HG02678 (cell line): ENCODE data around the gene KRT6B.
"Not testable (repeated sequence)": the region's sequence is repeated elsewhere in the genome, so short reads cannot be mapped to it uniquely, and the experiment has no call there.

Experiments used
- ATAC-seq: cut with Tn5 transposase; IDR thresholded peaks from one replicate; pipeline ENCODE4 v1.9.1; 2021; ENCODE audit warnings: mild to moderate bottlenecking, moderate library complexity; ENCODE audit not compliant: unreplicated experiment

Gene KRT6B

DNA sequence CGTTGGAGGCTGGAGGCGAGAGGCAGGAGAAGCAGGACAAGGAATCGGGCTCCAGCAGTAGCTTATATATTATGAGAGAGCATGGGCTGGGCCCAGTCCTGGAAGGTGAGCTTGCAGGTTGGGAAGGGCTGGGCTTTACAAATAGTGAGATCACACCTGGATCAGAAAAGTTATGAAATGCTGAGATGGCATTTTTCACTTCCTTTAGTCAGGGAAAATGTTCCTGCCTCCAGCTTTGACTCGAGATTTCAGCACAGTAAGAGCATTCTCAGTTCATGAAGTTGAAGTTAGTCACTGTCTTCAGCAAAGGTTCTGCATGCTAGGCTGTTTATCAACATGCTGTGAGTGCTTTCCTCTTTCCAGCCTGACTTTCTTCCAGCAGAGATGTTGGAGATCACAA is 21.8 kb upstream of the KRT6B start, which contains the start of gene KRT6C:
KRT6C (minus strand) TSS at position 38 of the 400 bp plus-strand sequence. CDS start 68 bp downstream, outside the sequence.
- ATAC-seq: no peak

- no peak for ATAC-seq
Observed at GRCh38 chr12:52469853-52470252, 17.9 kb upstream of the KRT6B start.

DNA sequence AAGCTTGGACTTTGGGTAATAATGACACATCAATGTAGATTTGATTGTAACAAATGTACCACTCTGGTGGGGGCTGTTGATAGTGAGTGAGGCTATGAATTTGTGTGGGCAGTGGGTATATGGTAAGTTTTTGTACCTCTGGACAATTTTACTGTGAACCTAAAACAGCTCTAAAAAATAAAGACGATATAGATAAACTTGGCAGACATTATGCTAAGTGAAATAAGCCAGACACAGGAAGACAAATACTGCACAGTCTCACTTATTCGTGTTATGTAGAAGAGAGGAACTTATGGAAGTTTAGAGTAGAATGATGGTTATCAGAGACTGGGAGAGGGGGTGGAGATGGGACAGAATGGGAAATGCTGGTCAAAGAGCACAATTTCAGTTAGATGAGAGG is 13.0 kb upstream of the KRT6B start:
- no peak for ATAC-seq

- no peak for ATAC-seq
Observed at GRCh38 chr12:52461693-52462092, 9.7 kb upstream of the KRT6B start.

GRCh38 chr12:52458861-52459260 is 6.9 kb upstream of the KRT6B start:
- ATAC-seq: no peak

GRCh38 chr12:52455821-52456220 is 3.9 kb upstream of the KRT6B start:
- no peak for ATAC-seq

DNA sequence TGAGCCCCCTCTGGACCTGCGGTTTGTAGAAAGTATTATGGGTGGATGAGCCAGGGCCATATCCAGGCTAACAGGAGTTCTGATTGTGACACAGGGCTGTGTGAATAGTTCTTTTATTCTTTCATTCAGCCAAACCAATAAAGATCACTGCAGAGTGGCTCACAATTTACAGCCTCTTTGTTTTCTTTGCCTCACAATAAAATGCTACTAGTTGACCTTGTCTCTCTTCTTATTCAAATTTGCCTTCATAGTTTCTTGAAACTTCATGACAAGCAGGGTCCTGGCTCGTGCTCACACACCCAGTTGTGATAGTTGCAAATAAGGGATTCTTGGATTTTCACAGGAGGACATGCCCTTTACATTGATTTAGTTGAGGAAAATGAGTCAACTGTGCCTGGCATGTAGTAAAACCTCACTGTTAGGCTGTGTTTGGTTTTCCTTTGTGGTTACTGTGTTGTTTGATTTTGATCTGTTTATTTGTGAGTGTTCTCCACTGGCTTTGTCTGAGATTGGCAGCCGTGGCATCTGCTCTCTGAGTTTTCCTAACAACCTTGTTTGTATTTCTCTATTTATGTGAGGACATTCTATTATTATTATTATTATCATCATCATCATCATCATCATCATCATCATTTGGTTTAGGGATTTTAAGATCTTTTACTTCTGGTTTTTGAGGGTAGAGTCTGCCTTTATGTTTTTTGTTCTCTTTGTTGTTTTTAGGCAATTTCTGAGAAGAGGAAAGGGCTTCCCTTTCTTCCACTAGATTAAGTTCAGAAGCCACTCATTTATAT is 2.7 kb upstream of the KRT6B start:
- no peak for ATAC-seq

- no peak for ATAC-seq
Observed at GRCh38 chr12:52448228-52448627, 3.7 kb downstream of the KRT6B start.

- not testable (repeated sequence) for ATAC-seq
Observed at GRCh38 chr12:52447196-52447595, 4.8 kb downstream of the KRT6B start.

- no peak for ATAC-seq
Observed at GRCh38 chr12:52446367-52447045, 5.4 kb downstream of the KRT6B start.

GRCh38 chr12:52445876-52446275 is 6.1 kb downstream of the KRT6B start:
- no peak for ATAC-seq

DNA sequence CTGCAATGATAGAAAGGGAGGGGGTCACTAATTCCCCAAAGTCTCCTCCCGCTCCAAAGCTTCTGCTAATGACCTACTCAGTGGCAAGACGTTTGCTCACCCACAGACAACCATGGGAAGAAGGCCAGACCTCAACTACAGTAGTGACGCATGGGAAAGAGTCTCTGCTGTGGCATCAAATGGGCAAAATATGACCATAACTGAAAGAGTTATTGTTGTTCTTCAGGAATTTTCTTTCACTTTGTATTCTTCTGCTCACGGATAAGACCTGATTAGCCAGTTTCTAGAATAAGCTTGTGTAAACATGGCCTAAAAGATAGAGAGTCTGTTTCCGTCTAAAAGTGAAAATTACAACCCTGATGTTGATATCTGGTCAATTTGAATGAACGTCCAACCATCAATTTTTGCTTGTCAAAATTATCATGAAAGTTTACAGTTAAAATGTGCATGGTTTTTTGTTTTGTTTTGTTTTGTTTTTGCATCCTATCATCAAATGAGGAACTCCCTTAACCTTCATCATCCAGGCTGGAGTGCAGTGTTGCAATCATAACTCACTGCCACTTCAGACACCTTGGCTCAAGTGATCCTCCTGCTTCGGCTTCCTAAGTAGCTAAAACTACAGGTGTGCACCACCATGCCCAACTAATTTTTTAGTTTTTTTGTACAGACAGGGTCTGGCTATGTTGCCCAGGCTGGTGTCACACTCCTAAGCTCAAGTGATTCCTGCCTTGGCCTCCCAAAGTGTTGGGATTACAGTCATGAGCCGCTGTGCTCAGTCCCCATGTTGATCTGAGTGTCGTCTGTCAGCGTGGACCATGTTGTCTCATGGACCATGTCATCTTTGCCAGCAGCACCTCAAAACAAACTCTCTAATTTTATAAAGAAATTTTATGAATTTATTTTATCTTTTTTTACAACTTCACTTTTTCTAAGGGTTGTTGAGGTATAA is 7.0 kb downstream of the KRT6B start:
- ATAC-seq: no peak

GRCh38 chr12:52443966-52444365 is 8.0 kb downstream of the KRT6B start:
- ATAC-seq: no peak

DNA sequence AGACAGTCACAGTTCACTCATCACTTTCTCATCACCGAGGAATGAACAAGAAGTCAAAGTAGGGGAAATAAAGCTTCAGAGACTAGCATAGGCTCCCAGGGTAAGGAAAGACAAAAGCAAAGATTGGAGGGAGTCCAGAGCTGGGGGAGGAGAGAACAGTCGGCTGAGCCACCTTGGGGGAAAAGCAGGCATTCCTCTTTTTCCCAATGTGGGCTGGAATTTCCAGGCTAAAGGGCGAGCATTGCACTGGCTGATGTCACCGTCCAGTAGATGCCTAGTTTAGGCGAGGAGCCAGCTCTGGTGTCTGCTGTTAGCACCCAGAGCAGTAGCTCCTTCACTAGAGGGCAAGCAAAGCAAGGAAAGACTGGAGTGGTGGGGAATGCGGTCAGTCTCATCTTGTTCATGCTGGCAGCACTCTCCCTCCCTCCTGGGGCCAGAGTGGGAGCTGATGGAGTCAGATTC is 9.3 kb downstream of the KRT6B start:
- ATAC-seq: no peak

GRCh38 chr12:52441320-52441911 is 10.5 kb downstream of the KRT6B start:
- ATAC-seq: no peak

GRCh38 chr12:52440821-52441319 is 11.1 kb downstream of the KRT6B start:
- no peak for ATAC-seq

GRCh38 chr12:52439845-52440244 is 12.1 kb downstream of the KRT6B start:
- no peak for ATAC-seq

DNA sequence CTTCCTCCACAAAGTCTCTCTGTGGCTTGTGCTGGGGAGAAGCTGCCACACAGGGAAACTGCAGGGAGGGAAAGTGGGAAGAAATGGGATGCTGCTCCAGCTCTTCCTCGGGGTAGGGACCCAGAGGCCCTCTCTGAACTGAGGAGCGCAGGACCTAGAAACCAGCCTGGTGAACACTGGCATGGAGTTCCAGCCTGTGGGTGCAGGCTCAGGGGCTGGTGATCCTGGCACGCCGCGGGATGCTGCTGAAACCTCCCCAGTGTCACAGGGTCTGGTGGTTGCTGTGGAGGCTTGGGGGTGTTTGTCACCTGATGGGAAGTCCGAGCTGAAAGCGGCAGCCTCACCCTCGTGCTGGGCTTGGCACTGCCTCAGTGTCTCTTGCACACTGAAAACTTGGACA is 12.5 kb downstream of the KRT6B start:
- ATAC-seq: no peak

DNA sequence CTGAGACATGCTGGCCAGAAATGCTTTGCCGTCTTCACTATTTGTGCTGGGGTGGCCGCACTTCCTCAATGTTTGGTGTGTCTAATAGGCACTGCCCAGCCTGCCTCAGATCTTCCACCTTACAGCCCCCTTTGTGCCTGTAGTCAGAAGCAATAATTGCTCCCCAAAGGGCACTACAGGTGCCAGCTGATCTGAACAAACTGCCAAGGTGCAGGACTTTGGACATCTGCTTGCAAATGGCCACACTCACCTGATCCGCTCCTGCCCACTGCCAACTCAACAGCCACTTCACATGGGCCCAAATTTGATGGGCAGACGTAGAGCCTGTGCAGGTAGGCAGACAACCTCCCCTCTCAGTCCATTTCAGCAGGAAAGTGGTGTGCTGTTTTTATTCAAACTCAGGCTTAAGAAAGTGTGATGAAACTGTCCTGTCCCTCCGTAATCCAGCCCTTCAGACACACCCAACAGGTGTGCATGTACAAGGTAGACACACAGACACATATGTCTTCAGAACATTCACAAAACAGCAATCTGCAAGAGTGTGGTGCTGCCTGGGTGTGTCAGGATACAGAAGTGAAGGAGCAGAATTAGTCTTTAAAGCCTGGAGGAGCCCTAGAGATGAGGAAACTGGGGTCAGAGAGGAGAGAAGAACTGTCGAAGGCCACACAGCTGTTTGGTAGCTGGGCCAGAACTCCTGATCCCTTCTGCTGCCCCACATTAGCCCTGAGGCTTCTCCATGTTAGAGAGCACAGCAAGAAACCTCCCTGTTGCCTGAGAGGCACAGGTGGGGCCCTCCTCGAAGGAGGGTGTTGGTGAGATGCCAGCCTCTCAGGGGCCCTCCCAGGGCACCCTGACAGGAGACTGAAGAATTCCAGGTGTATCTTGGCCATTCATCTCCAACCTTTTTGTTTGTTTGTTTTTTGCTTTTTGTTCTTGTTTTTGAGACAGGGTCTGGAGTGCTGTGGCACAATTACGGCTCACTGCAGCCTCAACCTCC is 13.3 kb downstream of the KRT6B start:
- ATAC-seq: no peak
